GM18868 (cell line): Measurements from ENCODE around the gene ZBTB12.
A peak's percentile ranks its signal among the peaks of the same experiment; 100 is the strongest.
"Not testable (repeated sequence)": the region's sequence is repeated elsewhere in the genome, so short reads cannot be mapped to it uniquely, and the experiment has no call there.

Experiments used
- ATAC-seq: cut with Tn5 transposase; IDR thresholded peaks from one replicate; pipeline ENCODE4 v1.9.1; 2021; ENCODE audit warnings: mild to moderate bottlenecking, moderate library complexity; ENCODE audit not compliant: unreplicated experiment

ZBTB12 gene

GRCh38 chr6:31922942-31923341 lies 21.1 kb upstream of the ZBTB12 start:
- ATAC-seq = no peak

GRCh38 chr6:31920811-31921210 lies 18.9 kb upstream of the ZBTB12 start:
- ATAC-seq = no peak

GRCh38 chr6:31919624-31920303 lies 17.9 kb upstream of the ZBTB12 start:
- no peak for ATAC-seq

GRCh38 chr6:31918069-31918720 lies 16.3 kb upstream of the ZBTB12 start:
- ATAC-seq = no peak

GRCh38 chr6:31915756-31916155 lies 13.9 kb upstream of the ZBTB12 start:
- no peak for ATAC-seq

- no peak for ATAC-seq
These were observed 13.5 kb upstream of the ZBTB12 start for GRCh38 chr6:31915351-31915750.

GRCh38 chr6:31911826-31912585 lies 10.1 kb upstream of the ZBTB12 start:
- ATAC-seq = no peak

- ATAC-seq = not testable (repeated sequence)
These were observed 7.4 kb upstream of the ZBTB12 start for GRCh38 chr6:31909298-31909697.

- peak; percentile 83 for ATAC-seq
These were observed 6.9 kb upstream of the ZBTB12 start for GRCh38 chr6:31908791-31909190.

- ATAC-seq = not testable (repeated sequence)
These were observed 6.4 kb upstream of the ZBTB12 start for GRCh38 chr6:31908255-31908654.

GRCh38 chr6:31907158-31907813 lies 5.4 kb upstream of the ZBTB12 start:
- no peak for ATAC-seq

GRCh38 chr6:31906727-31907126 lies 4.8 kb upstream of the ZBTB12 start:
- not testable (repeated sequence) for ATAC-seq

GRCh38 chr6:31906122-31906521 lies 4.2 kb upstream of the ZBTB12 start:
- no peak for ATAC-seq

GRCh38 chr6:31905041-31905440 lies 3.2 kb upstream of the ZBTB12 start:
- no peak for ATAC-seq

GRCh38 chr6:31903957-31904356 lies 2.1 kb upstream of the ZBTB12 start:
- no peak for ATAC-seq

- no peak for ATAC-seq
These were observed 402 bp downstream of the ZBTB12 start for GRCh38 chr6:31901415-31901952.

- ATAC-seq = no peak
These were observed 920 bp downstream of the ZBTB12 start for GRCh38 chr6:31900917-31901414.

GRCh38 chr6:31899882-31900722 lies 1.8 kb downstream of the ZBTB12 start:
- ATAC-seq = no peak

GRCh38 chr6:31899215-31899614 lies 2.7 kb downstream of the ZBTB12 start:
- no peak for ATAC-seq

- no peak for ATAC-seq
These were observed 3.4 kb downstream of the ZBTB12 start for GRCh38 chr6:31898383-31899011.
